Activated CD4-positive, alpha-beta T cell treated with anti-CD3 and anti-CD28 coated beads, Interleukin-2, amount 50 U/mL, for 4 hours (primary cell): ENCODE data around the gene GPR89B.
"Not testable (repeated sequence)": the region's sequence is repeated elsewhere in the genome, so short reads cannot be mapped to it uniquely, and the experiment has no call there.

Experiments used
- DNase-seq, 2 experiments: peaks; one replicate each; pipeline ENCODE4 v3.0.0-alpha.2; 2020

GPR89B gene

DNA sequence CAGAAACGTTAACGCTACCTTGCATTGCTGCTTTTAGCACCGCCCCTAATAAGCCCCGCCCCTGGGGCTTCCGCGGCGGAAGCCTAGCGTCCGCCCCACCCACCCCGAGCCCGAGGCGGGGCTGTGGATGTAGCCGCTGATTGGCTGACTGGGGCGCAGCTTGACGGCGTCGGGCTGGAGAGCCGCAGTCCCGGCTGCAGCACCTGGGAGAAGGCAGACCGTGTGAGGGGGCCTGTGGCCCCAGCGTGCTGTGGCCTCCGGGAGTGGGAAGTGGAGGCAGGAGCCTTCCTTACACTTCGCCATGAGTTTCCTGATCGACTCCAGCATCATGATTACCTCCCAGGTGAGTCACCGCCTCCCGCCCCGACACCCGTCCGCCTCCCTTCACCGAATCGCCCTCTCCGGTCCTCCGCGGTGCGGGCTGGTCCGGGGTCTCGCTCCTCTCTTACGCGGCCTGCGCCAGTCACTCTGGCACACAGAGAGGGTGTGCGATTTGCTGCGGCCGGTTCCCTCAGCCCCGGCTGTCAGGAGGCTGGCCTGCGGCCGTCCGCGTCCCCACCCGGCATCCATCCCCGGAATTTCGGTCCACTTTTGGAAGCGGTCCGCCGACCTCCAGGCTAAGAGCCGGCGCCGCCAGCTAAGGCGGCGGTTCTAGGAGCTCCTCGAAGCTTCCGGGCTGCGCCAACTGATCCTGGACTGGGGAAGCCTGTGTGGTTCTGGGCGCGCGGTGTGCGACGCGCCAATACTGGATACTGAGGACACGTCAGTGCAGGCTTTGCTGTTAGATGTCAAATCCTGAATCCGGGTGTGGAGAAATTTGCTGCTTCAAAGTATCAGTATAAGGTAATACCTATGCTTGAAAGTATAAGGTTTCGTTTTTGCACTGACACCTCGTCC, at the start of gene GPR89B:
TSS of gene GPR89B (plus strand) at position 185 of the 897 bp plus-strand sequence. CDS start at position 302, 117 bp downstream.
- DNase-seq: peak; percentile 86 to 87

DNA sequence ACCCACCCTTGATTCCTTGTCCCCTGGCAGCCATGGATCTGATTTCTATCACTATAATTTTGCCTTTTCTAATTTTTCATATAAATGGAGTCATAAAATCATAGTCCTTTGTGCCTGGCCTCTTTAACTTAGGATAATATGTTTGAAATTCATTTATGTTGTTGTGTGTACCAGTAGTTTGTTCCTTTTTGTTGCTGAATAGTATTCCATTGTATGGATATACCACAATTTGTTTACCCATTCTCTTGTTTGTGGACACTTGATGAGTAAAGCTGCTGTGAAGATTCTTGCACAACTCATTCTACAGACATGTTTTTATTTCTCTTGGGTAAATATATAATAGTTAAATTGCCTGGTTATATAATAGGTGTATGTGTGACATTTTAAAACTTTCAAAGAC, 48.3 kb upstream of the GPR89B start:
- no peak for DNase-seq

DNA sequence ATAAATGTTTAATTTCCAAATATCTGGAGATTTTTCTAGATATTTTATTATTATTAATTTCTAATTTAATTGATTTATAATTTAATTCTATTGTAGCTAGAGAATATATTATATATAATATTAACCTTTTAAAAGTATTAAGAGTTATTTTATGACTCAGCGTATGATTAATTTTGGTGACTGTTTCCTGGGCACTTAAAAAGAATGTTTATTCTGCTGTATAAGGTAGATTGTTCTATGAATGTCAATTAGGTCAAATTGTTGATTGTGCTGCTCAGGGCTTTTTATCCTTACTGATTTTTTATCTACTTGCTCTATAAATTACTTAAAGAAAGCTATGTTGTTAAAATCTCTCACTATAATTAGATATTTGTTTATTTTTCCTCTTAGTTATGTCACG, 45.7 kb upstream of the GPR89B start:
- DNase-seq: no peak

DNA sequence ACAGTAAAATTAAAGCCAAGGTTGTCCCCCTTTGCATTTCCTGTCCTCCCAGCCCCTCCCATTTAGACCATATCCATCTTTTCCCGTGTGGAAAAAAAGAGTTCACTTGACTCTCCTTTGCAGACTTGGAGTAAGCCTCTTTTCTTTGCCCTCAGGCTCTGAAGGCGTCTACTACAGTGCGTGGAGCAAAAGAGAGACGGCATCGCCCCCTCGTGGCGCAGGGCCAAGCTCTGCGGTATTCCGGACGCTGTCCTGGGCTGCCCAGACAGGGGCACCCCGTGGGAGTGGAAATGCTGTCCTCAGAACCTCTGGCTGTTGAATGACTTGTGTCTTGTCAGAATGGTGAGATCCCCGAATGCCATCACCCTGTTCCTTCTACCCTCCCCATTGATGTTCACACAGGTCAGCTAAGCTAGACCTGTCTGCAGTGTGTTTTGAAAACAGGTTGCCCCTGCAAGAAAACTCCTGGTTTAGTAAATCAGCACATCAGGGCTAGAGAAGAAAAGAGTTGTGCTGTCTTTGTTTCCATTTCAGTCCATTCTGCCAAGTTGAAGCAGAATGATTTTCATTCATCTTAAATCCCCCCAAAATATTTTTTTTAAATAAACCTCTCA, 37.9 kb upstream of the GPR89B start:
- DNase-seq: peak; percentile 36 to 42

GRCh38 chr1:147891088-147891487, 37.1 kb upstream of the GPR89B start:
- DNase-seq: no peak

DNA sequence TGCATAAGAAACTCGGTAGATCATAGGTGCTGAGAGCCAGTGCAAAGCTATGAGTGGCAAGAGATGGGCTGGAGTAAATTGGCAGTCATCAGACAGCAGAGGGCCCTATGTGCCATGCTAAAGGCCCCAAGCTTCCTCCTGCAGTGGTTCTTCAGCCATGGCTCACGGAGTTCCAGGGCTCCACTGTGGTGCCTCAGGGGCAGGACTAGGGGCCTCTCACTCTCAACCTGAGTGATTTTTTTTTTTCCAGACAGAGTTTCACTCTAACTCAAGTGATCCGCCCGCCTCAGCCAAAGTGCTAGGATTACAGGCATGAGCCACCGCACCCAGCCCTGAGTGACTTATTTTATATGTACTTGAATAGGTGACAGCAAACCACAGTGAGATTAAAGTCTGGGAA, 36.0 kb upstream of the GPR89B start:
- DNase-seq: no peak

- DNase-seq: peak in 1 of 2 experiments; percentile 7
These were observed 35.4 kb upstream of the GPR89B start for GRCh38 chr1:147892731-147893214.

GRCh38 chr1:147895123-147895522, 33.1 kb upstream of the GPR89B start:
- no peak for DNase-seq

DNA sequence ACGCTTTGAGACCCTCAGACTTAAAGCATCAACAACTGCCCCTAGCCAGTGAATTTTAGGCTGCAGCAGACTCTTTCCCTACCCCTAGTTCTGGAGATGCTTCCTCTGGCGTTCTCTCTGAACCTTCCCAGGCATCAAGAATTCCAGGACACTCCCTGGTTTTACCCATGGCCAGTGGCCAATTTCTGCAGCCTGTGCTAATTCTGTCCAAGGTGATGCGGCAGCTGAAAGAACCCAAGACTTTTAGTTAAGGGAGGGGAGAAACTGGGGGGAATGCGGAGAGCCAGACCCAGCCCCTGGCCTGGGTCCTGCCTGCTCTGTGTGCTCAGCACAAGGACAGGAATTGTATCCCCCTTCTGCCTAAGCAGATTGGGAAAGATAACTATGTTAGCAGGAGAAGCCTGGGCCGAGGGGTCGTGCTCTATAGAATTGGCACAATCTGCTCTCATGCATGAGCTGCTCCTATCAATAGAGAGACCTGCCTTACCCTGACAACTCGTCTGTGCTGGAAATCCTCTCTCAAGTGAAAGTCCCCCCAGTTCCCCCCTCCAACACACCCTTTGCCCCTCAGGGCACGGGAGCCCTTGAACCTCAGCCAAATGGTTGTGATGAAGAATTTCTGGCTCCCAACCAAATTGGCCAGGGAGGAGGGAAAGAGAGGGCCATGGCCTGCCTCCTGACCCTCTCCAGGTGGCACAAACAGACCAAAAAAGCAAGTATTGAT, 31.0 kb upstream of the GPR89B start:
- DNase-seq: no peak

DNA sequence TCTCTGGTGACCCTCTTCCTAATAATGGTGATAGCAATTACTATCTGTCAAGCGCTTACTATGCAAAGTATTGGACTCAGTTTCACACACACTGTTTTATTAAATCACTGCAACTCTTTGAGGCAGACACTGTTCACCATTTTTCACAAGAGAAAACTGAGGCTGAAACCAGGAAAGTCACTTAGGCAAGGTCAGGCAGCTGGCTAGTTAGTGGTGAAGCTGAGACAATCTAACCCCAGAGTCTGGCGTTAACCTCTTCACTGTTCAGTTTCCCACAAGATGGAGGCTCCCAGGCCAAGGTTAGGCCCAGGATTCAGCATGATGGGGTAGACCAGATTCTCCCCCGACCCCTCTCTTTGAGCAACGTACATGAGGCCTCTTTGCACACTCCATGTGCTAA, 30.4 kb upstream of the GPR89B start:
- no peak for DNase-seq

- no peak for DNase-seq
These were observed 25.9 kb upstream of the GPR89B start, which contains the start of gene GJA8 for GRCh38 chr1:147902253-147902845. Gene GJA8, plus strand, starts transcription at chr1:147902795. Its CDS starts 5,161 bp downstream, at chr1:147907956.

DNA sequence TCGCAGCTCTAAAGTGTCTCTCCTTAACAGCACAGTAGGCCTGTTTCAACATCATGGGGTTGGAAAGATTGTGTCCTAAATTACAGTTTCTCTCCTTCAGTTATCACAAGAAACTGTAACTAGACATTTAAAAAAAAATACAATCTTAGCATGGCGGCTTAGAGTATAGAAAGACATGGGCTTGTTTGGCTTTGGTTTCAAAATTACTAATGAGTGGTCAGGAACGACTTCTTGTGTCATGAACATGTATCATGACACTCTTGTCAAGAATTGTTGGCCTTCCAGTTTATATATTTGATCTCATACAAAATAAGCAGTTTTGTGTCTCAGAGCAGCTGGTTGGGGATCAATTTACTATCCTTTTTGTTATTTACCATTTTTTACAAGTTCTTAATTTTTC, 23.5 kb upstream of the GPR89B start:
- DNase-seq: no peak

- no peak for DNase-seq
These were observed 20.3 kb upstream of the GPR89B start for GRCh38 chr1:147907786-147908509.

- no peak for DNase-seq
These were observed 15.7 kb upstream of the GPR89B start for GRCh38 chr1:147912553-147912952.

GRCh38 chr1:147913362-147913942, 14.8 kb upstream of the GPR89B start:
- DNase-seq: no peak

DNA sequence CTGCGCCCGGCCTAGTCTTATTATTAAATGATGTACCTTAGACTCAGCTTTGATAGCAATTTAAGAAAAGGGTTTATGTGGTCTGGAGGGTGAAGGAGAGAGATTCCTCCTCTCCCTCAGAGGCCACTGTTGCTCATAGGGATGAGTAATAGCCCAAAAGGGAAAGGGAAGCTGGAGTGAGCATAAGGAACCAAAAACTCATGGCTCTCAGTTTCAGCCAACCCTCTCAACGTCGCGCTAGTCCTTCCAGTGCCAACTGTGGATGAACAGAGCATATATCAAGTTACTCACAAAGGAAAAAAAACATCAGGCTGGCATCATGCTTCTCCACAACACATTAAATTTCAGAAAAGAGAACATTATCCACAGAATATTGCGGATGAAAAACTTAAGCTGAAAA, 8.3 kb upstream of the GPR89B start:
- DNase-seq: no peak

DNA sequence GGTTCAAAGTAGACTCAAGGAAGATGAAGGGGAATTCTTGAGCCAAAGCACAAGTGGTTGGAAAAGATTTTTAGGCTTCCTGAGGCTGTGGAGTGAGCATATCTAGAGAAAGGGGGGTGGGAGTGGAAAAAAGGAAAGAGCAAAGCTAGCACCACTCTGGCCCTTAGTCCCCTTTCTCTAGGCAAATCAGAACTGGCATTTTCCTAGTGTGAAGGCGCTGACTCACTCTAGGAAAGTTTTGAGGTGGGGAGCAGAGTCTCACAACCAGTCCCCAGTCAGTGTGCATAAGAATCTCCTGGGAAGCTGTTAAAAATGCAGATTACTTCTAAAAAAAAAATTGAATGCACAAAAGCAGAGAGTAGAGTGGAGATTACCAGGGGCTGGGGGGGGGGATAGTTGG, 3.4 kb upstream of the GPR89B start:
- DNase-seq: no peak

- DNase-seq: not testable (repeated sequence)
These were observed 1.0 kb upstream of the GPR89B start for GRCh38 chr1:147927215-147927614.

- not testable (repeated sequence) for DNase-seq
These were observed 531 bp upstream of the GPR89B start for GRCh38 chr1:147927689-147928088.

DNA sequence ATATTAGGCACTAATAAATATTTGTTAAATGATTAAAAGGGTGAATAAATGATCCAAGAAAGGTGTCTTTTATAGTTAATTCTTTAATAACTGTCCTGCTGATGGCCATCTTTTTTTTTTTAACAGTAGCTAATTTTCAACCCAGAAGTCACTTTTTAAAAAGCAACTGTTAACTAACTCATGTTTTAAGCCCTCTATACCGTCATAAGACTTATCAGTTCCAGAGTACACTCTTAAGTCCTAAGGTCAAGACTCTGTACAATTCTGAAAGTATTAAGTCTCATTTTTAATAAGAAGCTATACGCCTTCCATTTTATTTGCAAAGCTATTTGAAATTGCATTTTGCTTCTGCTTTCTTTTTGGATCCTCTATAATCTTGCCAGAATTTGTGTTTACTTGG, 2.9 kb downstream of the GPR89B start:
- DNase-seq: not testable (repeated sequence)

DNA sequence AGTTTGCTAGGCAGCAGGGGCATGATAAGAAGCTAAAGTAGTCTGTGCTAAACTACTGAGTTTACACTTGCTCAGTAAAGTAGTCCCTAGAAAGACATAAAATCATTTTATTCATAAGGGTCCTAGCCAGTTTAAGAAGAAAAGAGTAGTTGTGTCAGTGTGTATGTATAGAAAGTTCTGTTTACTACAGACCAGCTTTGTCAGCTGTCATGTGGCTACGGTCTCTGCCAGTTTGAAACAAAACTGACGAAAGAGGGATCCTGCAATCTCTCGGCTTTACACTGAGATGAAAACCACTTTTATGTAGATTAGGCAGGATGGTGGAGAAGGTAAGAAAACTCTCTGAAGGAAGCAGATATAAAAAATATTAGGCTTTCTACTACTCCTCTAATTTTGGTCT, 7.1 kb downstream of the GPR89B start:
- not testable (repeated sequence) for DNase-seq

GRCh38 chr1:147940456-147940855, 12.2 kb downstream of the GPR89B start:
- DNase-seq: not testable (repeated sequence)
